Erythroblast (primary cell): ENCODE measurements around the gene MOB1A.

Experiments used
- GATA1 ChIP-seq: IDR thresholded peaks from 2 replicates; pipeline ENCODE4 v1.6.1; 2011; ENCODE audit warnings: low read depth, mild to moderate bottlenecking, control low read depth, low read length, moderate library complexity
- POLR2A ChIP-seq: IDR thresholded peaks from 2 replicates; pipeline ENCODE4 v1.6.1; 2011; ENCODE audit warnings: mild to moderate bottlenecking, low read length

- TF ChIP-seq POLR2A = no peak
- TF ChIP-seq GATA1 = no peak
Measured at GRCh38 chr2:74198023-74198460, 19.4 kb upstream of the MOB1A start.
